GM19193 (cell line): ENCODE results near the gene ETV1.

Experiments used
- POLR2A ChIP-seq: IDR thresholded peaks from 4 replicates; pipeline ENCODE4 v1.6.1; 2011; ENCODE audit not compliant: insufficient read depth, insufficient read length; ENCODE audit errors: extremely low read depth

ETV1 gene

GRCh38 chr7:13844954-13845353 is 144.5 kb downstream of the ETV1 start:
- no peak for TF ChIP-seq POLR2A

GRCh38 chr7:13841284-13841683 is 148.2 kb downstream of the ETV1 start:
- TF ChIP-seq POLR2A = no peak
